ENCODE results near the gene SERPINB10. TPM values are rescaled to one million over a fixed set of nuclear protein-coding genes. Genes with fewer than 3 reads are reported as not detected.

SERPINB10 gene
- total and polyA plus RNA-seq, 10 donors, result 0.07 to 5.6 (median 0.57) TPM; not detected in 1

DNA sequence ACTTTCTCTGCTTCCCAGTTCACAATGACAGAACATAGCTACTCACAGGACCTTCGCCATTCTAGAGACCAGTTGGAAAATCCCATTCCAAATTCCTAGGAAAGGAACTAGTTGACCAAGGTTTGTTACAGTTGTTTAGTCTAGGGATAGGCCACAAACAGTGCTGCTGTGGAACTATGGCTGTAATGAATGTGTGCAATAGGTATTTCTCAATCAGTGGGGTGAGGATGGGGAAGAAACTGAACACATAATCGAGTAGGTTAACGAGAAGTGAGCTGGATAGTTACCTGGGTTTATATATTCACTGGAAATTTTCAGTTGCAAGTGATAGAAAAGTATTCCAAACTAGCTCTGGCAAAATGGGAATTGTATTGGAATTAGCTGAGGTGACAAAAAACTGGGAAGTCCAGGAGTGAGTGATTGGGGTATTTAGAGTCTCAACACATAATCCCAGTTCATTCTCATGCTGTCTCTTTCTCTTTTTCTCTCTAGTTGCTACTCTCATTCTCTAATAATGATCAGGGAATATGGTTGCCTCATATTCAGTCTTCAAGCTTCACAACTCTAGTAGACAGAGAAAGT, 23.1 kb downstream of the SERPINB10 start:
- 51 to 87% (median 69%) methylated on average over 3 of the region's 3 CpGs for WGBS, 5 donors
- Histone ChIP-seq H3K36me3 (no peaks in the 10 kb centered on the region), H3K4me3 (no peak overlapping the region), H3K27ac (peak overlapping the region in 5 of 8 donors; percentile 29 to 66 (median 59)), H3K4me1 (peaks cover 0 to 12% (median 2%) of the 10 kb centered on the region in 6 donors), H3K9me3 (no peaks in the 10 kb centered on the region), H3K27me3 (replicated peaks in 1 of 7) (peaks cover 0 to 4% (median 0%) of the 10 kb centered on the region in 7 donors)
- no peak for TF ChIP-seq POLR2A (IDR thresholded peaks at IDR 0.05)
- TF ChIP-seq, protein P1, sequence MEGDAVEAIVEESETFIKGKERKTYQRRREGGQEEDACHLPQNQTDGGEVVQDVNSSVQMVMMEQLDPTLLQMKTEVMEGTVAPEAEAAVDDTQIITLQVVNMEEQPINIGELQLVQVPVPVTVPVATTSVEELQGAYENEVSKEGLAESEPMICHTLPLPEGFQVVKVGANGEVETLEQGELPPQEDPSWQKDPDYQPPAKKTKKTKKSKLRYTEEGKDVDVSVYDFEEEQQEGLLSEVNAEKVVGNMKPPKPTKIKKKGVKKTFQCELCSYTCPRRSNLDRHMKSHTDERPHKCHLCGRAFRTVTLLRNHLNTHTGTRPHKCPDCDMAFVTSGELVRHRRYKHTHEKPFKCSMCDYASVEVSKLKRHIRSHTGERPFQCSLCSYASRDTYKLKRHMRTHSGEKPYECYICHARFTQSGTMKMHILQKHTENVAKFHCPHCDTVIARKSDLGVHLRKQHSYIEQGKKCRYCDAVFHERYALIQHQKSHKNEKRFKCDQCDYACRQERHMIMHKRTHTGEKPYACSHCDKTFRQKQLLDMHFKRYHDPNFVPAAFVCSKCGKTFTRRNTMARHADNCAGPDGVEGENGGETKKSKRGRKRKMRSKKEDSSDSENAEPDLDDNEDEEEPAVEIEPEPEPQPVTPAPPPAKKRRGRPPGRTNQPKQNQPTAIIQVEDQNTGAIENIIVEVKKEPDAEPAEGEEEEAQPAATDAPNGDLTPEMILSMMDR (IDR thresholded peaks at IDR 0.05 in 8 of 11, conservative IDR thresholded peaks at IDR 0.05 in 3 of 11), result no peak
- intact Hi-C loops (cut with DNase I; ENCODE audit: low total_unique reads), result no loop called here
- DNase-seq, result no peak

GRCh38 chr18:63936156-63936931, 28.6 kb downstream of the SERPINB10 start:
- peak overlapping the region; percentile 41 to 77 (median 52) for H3K4me3 ChIP-seq
- peak overlapping the region in 4 of 8 donors; percentile 49 to 81 (median 76) for H3K27ac ChIP-seq
- no peaks in the 10 kb centered on the region for H3K36me3 ChIP-seq
- H3K9me3 ChIP-seq, result no peaks in the 10 kb centered on the region
- 1 to 2% (median 1%) methylated on average over 30 to 54 of the region's 54 CpGs for WGBS, 5 donors
- TF ChIP-seq, protein P1 (IDR thresholded peaks at IDR 0.05 in 8 of 11, conservative IDR thresholded peaks at IDR 0.05 in 3 of 11), result peak; percentile 43 to 82 (median 72)
- TF ChIP-seq POLR2A (IDR thresholded peaks at IDR 0.05) (no peak), POLR2AphosphoS5 (IDR thresholded peaks at IDR 0.05) (peak; percentile 41 to 66 (median 54))
- DNase-seq, result peak; percentile 96
- H3K27me3 ChIP-seq (replicated peaks in 1 of 7), result peaks cover 0 to 30% (median 5%) of the 10 kb centered on the region in 7 donors
- intact Hi-C loops (cut with DNase I; ENCODE audit: low total_unique reads), result loop anchor here (5.0 kb wide), 1 partner anchor 414 kb away; no protein-coding TSS in a partner anchor
- peaks cover 9 to 20% (median 14%) of the 10 kb centered on the region in 6 donors for H3K4me1 ChIP-seq

DNA sequence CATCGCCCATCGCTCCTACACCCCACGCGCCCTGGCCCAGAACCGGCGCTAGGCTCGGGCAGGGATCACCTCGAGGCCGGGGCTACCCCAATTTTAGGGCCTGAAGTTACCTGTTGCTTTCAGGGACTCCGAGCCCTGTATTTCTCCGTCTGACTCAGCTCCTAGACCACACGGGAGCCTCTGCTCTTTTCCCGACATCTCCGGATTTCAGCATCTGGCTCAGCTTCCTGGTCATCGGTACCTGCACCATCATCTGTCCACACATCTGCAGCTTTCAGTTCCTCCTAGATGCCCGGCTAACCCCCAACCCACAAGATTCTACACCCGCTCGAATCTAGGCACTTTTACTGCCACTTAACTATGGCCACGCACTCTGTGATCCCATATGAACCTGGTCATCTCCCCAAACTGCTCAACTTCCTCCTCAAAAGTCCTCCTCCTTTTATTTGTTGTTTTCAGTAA, 29.2 kb downstream of the SERPINB10 start:
- 28 to 43% (median 33%) methylated on average over 18 to 19 of the region's 19 CpGs for WGBS, 5 donors
- no peaks in the 10 kb centered on the region for H3K9me3 ChIP-seq

More for the DNA sequence above, 29.2 kb downstream of the SERPINB10 start:
- peak overlapping the region in 3 of 8 donors; percentile 72 to 81 (median 81) for H3K27ac ChIP-seq
- TF ChIP-seq, protein P1 (IDR thresholded peaks at IDR 0.05 in 8 of 11, conservative IDR thresholded peaks at IDR 0.05 in 3 of 11), result no peak
- H3K36me3 ChIP-seq, result no peaks in the 10 kb centered on the region
- H3K27me3 ChIP-seq (replicated peaks in 1 of 7), result peaks cover 0 to 30% (median 5%) of the 10 kb centered on the region in 7 donors
- DNase-seq, result no peak
- peak overlapping the region; percentile 41 to 77 (median 52) for H3K4me3 ChIP-seq
- intact Hi-C loops (cut with DNase I; ENCODE audit: low total_unique reads), result loop anchor here (5.0 kb wide), 1 partner anchor 415 kb away; no protein-coding TSS in a partner anchor
- peaks cover 9 to 20% (median 14%) of the 10 kb centered on the region in 6 donors for H3K4me1 ChIP-seq
